Colonic mucosa (tissue), 4 donors: ENCODE results near the gene ASTN2. TPM values are rescaled to one million over a fixed set of nuclear protein-coding genes. Genes with fewer than 3 reads are reported as not detected.

Experiments used
- DNase-seq: peaks from one replicate; pipeline ENCODE4 v3.0.0-alpha.2; 2020
- H3K27ac ChIP-seq: fragments of 200-600 bp; one replicate; pipeline ENCODE4 v1.8.0; 2021
- H3K27me3 ChIP-seq: fragments of 200-600 bp; one replicate; pipeline ENCODE4 v1.8.0; 2021
- H3K36me3 ChIP-seq: fragments of 200-600 bp; one replicate; pipeline ENCODE4 v1.8.0; 2021
- H3K4me1 ChIP-seq: fragments of 200-600 bp; one replicate; pipeline ENCODE4 v1.8.0; 2021; ENCODE audit warnings: mild to moderate bottlenecking
- H3K4me3 ChIP-seq: fragments of 200-600 bp; one replicate; pipeline ENCODE4 v1.8.0; 2021
- H3K9ac ChIP-seq, 2 donors: one replicate each; pipeline ENCODE4 v1.7.0; 2013; ENCODE audit warnings: control low read depth in 2 of 2, low read depth in 2 of 2, low read length in 2 of 2
- H3K9me3 ChIP-seq: fragments of 200-600 bp; one replicate; pipeline ENCODE4 v1.8.0; 2021
- intact Hi-C: fragments of 100-400 bp; cut with DNase I; formaldehyde crosslinking; loops from one replicate; pipeline ENCODE4 v1.14.1; 2022
- total RNA-seq, 2 donors: library from RNA; stranded (reverse); fragmentation: NEBNext Ultra II Directional in 1 of 2; extraction: Animal tissue kit (Norgen Biotek cat#: 25700) in 1 of 2; gene quantifications; one replicate each; pipeline ENCODE4 v1.2.1, GENCODE V29; 2021
- TF ChIP-seq, protein P1 (sequence below): fragments of 200-600 bp; IDR thresholded peaks from one replicate; pipeline ENCODE4 v1.8.0; 2022; ENCODE audit warnings: antibody characterized with exemption, mild to moderate bottlenecking
- donor health status: healthy.
- donor health status: DM: no; HTN: no; CAD: no.
- donor health status: DM: no; HTN: no; CAD: no.

ASTN2 gene, protein sequence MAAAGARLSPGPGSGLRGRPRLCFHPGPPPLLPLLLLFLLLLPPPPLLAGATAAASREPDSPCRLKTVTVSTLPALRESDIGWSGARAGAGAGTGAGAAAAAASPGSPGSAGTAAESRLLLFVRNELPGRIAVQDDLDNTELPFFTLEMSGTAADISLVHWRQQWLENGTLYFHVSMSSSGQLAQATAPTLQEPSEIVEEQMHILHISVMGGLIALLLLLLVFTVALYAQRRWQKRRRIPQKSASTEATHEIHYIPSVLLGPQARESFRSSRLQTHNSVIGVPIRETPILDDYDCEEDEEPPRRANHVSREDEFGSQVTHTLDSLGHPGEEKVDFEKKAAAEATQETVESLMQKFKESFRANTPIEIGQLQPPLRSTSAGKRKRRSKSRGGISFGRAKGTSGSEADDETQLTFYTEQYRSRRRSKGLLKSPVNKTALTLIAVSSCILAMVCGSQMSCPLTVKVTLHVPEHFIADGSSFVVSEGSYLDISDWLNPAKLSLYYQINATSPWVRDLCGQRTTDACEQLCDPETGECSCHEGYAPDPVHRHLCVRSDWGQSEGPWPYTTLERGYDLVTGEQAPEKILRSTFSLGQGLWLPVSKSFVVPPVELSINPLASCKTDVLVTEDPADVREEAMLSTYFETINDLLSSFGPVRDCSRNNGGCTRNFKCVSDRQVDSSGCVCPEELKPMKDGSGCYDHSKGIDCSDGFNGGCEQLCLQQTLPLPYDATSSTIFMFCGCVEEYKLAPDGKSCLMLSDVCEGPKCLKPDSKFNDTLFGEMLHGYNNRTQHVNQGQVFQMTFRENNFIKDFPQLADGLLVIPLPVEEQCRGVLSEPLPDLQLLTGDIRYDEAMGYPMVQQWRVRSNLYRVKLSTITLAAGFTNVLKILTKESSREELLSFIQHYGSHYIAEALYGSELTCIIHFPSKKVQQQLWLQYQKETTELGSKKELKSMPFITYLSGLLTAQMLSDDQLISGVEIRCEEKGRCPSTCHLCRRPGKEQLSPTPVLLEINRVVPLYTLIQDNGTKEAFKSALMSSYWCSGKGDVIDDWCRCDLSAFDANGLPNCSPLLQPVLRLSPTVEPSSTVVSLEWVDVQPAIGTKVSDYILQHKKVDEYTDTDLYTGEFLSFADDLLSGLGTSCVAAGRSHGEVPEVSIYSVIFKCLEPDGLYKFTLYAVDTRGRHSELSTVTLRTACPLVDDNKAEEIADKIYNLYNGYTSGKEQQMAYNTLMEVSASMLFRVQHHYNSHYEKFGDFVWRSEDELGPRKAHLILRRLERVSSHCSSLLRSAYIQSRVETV (N-terminal part only)
- total RNA-seq: 1 to 10 TPM; 2.5 to 6.1 TPM

DNA sequence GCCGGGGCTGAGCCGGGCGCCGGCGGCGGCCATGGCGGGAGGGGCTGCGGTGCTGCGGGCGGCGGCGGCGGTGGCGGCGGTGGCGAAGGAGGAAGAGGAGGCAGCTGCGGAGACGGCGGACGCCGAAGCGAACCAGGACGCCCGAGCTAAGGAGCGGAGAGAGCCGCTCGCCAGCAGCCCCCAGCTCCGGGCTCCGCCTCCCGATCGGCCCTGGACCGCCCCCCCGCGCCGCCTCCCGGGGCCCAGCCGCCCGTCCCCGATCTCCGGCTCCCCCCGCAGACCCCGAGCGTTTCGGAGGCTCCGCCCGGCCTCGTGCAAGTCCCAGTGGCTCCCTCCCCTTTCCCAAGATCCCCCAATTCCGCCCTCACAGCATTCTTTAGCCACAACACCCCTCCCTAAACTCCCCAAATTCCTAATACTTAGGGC lies at the start of gene ASTN2:
Gene ASTN2, minus strand, starts transcription at position 152 of the 426 bp plus-strand sequence. Its CDS starts 119 bp downstream, at position 33.
- H3K27ac ChIP-seq: no peak within 1 kb of the TSS
- peak within 1 kb of the TSS; percentile 13 for H3K4me3 ChIP-seq
- no peaks in the 10 kb centered on the region for H3K9me3 ChIP-seq
- intact Hi-C loops: no loop called here
- DNase-seq: no peak
- H3K9ac ChIP-seq: no peak within 1 kb of the TSS
- peaks cover 24% of the 10 kb centered on the region for H3K27me3 ChIP-seq
- no peaks in the 10 kb centered on the region for H3K36me3 ChIP-seq
- TF ChIP-seq, protein P1, sequence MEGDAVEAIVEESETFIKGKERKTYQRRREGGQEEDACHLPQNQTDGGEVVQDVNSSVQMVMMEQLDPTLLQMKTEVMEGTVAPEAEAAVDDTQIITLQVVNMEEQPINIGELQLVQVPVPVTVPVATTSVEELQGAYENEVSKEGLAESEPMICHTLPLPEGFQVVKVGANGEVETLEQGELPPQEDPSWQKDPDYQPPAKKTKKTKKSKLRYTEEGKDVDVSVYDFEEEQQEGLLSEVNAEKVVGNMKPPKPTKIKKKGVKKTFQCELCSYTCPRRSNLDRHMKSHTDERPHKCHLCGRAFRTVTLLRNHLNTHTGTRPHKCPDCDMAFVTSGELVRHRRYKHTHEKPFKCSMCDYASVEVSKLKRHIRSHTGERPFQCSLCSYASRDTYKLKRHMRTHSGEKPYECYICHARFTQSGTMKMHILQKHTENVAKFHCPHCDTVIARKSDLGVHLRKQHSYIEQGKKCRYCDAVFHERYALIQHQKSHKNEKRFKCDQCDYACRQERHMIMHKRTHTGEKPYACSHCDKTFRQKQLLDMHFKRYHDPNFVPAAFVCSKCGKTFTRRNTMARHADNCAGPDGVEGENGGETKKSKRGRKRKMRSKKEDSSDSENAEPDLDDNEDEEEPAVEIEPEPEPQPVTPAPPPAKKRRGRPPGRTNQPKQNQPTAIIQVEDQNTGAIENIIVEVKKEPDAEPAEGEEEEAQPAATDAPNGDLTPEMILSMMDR: no peak
- H3K4me1 ChIP-seq: no peaks in the 10 kb centered on the region

DNA sequence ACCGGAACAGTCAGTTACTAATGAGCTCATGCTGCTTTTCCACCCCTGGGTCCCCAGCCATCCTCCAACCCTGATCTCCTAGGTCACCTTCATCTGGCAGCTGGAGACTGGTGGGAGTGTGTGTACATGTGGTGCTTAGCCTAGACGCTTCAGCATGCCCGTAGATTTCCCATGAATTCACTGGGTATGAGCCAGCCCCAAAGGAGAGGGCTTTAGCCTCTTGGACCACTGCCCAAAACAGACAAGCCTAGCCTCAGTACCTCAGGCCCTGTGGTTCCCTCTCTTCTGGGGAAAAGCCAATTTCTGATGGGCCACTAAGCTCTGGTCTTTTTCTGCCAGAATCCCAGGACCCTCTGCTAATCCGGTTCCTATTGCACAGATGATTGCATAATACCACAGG lies 48.0 kb upstream of the ASTN2 start:
- H3K9me3 ChIP-seq: no peaks in the 10 kb centered on the region
- H3K4me1 ChIP-seq: no peaks in the 10 kb centered on the region
- H3K4me3 ChIP-seq: no peak overlapping the region
- no peak overlapping the region for H3K27ac ChIP-seq
- DNase-seq: no peak
- intact Hi-C loops: no loop called here
- no peaks in the 10 kb centered on the region for H3K36me3 ChIP-seq
- TF ChIP-seq, protein P1: no peak
- H3K27me3 ChIP-seq: no peaks in the 10 kb centered on the region
- no peak overlapping the region for H3K9ac ChIP-seq

DNA sequence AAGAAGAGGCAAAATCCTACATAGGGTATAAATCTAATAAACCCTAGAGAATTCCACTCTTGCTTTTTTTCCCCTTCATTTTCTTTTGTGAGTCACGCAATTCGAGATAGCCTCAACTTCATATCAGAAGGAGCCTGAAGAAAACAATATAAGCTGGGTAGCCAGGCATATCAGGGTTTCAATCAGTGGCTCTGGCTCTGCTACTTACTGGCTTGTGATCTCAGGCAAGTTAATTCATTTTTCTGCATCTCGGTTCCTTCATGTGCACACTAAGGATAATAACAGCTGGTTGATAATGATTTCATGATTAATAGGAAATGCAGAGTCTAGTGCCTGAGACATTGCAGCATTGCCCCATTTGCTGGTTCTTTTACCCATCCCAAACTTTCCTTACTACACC lies 46.5 kb upstream of the ASTN2 start:
- Histone ChIP-seq H3K4me1 (no peaks in the 10 kb centered on the region), H3K27me3 (no peaks in the 10 kb centered on the region), H3K27ac (no peak overlapping the region), H3K9ac (no peak overlapping the region), H3K4me3 (no peak overlapping the region), H3K9me3 (no peaks in the 10 kb centered on the region), H3K36me3 (no peaks in the 10 kb centered on the region)
- no peak for DNase-seq
- intact Hi-C loops: no loop called here
- TF ChIP-seq, protein P1: no peak

DNA sequence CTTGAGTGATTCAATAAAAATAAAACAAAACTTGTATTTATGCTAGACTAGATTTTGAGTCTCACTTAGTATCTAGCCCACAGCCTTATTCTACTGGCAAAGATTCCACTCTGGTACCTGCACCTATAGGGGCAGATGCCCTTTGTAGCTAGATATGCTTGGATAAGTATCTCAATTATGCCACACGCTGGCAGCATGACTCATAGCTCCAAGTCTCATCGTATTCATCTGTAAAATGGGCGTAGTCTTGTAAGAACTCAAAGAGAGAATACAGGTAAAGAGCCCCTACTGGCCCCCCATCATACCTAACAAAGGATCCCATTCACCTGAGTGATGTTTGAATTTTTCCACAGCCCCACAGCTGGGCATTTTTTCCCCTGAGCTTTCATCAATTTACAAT lies 45.9 kb upstream of the ASTN2 start:
- TF ChIP-seq, protein P1: no peak
- Histone ChIP-seq H3K36me3 (no peaks in the 10 kb centered on the region), H3K9me3 (no peaks in the 10 kb centered on the region), H3K4me1 (no peaks in the 10 kb centered on the region), H3K4me3 (no peak overlapping the region), H3K27ac (no peak overlapping the region), H3K9ac (no peak overlapping the region), H3K27me3 (no peaks in the 10 kb centered on the region)
- intact Hi-C loops: no loop called here
- DNase-seq: no peak

DNA sequence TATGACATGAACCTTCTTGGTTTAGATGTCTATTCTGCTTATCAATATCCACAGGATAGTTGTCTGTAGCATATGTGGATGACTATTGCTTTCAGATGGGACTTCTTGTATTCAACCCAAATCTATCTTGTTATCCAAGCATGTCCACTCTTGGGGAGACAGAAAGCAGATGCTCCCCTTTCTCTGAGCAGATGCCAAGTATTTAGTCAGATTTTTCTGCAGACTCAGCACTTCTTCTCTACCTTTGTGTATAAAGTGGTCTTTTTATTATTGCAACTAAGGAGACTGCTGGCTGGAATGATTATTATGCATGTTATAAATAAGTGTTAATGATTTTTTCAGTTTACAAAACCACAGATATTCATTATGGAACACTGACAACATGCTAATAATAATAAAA lies 45.1 kb upstream of the ASTN2 start:
- no peak overlapping the region for H3K27ac ChIP-seq
- no peaks in the 10 kb centered on the region for H3K27me3 ChIP-seq
- no peaks in the 10 kb centered on the region for H3K4me1 ChIP-seq
- H3K9ac ChIP-seq: no peak overlapping the region
- H3K9me3 ChIP-seq: no peaks in the 10 kb centered on the region
- no peak overlapping the region for H3K4me3 ChIP-seq
- no peaks in the 10 kb centered on the region for H3K36me3 ChIP-seq
- intact Hi-C loops: no loop called here
- TF ChIP-seq, protein P1: no peak
- DNase-seq: no peak
